ENCODE measurements around the gene PGF.
"Not testable (repeated sequence)": the region's sequence is repeated elsewhere in the genome, so short reads cannot be mapped to it uniquely, and the experiment has no call there.

The PGF gene

DNA sequence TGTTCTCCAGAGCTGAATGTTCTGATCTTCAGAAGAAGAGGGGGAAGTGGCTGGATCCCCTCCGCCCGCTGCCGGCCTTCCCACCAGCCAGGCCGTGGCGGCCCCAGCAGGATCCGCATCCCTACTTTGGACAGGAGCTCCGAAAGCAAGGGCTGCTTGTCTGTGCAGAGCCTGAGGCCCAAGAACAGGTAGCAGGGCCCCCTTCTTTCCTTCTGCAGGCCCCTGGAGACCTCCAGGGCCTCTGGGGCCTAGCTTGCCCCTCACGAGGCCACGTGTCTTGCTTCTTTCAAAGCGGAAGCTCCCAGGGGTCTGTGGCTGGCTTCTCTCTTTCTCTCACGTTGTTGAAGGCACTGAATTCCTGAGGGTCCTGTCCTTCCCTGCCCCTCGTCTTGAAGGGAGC, 13.2 kb downstream of the PGF start:
- DNase-seq (ENCODE audit: low read depth): no peak

DNA sequence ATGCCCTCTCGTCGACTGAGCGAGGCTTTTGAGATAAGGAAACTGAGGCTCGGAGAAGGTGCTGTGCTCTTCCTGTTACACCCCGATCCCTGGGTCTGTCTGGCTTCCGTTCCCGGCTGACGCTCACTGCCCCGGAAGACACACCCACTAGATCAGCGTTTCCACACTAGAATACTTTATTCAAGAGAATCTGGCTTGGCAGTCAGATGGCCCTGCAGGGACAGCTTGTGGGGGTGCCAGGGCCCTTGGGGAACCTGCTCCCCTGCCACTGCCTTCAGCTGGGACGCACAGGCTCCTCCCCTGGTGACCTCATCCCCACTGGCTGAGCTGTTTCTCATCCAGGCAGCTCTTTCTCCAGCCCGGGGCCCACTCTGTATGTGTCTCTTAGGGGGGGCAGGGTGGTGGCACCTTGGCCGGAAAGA, 13.7 kb downstream of the PGF start:
- peak; percentile 56 for DNase-seq (ENCODE audit: low read depth)

DNA sequence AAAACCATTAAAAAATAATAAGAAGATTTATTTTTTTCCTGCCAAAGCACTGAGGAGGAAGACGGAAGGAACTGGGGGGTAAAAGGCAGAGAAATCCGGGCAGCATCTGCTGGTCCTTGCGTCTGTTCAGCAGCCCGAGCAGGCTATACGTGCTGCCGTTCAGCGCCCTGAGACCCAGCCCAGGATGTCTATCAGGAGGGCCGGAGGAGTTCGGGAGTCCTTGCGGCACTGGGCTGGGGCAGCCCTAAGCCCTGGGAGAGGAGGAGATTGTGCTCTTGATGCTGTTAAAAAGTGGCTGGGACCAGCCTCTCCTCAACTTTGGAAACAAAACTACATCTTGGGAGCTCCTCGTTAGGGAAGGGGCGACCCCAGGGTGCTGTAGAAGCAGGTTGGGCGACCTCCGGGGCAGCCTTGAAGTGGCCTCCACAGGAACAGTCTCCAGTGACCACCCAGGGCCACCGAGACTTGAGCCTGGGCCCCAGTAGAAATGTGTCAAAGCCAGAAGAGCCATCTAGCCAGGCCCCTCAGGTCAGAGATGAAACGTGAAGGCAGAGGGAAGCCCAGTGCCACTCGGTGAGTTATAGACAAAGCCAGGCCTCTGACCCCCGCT, 14.3 kb downstream of the PGF start:
- DNase-seq (ENCODE audit: low read depth): no peak

DNA sequence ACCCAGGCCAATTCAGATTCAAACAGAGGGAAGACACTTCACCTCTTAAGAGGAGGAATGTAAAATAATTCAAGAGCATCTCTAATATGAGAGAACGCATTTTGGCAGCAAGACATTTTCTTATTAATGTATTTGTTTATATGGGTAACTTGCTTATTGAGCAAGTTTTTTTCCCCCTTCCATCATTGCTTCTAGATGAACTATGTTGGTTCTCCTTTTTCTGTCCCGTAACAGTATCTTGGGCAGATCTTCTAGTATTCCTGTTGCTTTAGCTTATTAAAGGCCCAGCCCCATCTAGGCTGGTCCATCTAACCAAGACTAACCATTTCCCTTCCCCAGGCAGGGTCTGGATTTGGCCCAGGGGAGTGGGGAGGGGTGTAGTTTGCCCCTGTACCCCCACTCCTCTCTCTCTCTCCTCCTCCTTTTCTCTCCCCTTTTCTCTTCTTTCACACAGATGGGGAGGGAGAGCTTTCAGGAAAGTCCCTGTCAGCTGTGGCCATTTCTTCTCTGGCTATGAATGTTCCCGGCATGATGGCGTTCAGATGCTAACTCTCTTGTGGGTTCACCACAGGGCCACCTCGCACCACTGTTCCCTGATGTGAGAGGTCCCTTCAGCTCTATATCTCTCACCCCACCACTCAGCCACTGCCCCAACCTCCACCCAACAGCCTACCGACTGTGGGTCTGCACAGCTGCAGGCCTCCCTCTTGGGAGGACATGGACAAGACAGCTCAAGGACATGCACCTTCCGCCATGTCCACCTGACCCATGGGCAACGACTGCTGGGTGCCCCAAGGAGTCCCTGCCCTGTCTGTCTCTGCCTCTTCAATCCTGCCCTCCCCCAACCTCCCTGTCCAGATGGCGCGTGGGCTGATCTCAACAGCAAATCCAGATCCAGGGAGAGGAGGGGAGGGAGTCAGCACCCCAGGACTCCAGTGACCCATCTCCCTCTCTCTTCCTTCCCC, 16.6 kb downstream of the PGF start:
- DNase-seq (ENCODE audit: low read depth): no peak

DNA sequence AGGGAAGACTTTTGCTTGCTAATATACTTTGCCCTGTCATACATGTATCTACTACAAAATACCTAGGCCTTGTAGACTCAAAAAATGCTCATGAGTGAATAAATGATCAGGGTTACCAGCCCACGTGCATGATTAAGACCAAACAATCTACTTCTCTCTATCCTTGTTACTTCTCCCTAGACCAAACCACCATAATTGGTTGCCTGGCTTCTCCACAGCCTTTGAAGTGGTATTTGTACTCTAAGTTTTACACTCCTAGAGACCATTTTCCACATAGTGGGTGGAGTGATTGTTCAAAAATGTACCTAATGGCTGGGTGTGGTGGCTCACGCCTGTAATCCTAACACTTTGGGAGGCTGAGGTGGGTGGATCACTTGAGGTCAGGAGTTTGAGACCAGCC, 18.2 kb downstream of the PGF start:
- no peak for DNase-seq (ENCODE audit: low read depth)

DNA sequence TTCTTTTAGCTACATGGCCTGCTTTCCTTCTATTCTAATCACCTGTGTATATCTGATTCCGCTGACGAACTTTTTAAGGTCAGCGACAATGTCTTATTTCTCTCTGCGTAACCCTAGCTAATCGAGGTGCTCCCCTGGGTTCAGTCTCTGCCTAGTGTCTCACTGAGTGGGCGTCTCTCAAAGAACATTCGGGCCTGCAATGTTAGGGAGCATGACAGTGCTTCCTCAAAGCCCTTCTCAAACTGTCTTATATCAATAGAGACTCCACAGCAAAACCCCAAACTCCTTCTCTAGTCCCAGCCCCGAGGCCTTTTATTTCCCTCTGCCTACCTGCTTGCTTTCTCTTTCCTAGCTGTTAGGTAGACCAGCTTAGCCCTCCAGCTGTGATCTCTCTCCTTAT, 18.7 kb downstream of the PGF start:
- no peak for DNase-seq (ENCODE audit: low read depth)

DNA sequence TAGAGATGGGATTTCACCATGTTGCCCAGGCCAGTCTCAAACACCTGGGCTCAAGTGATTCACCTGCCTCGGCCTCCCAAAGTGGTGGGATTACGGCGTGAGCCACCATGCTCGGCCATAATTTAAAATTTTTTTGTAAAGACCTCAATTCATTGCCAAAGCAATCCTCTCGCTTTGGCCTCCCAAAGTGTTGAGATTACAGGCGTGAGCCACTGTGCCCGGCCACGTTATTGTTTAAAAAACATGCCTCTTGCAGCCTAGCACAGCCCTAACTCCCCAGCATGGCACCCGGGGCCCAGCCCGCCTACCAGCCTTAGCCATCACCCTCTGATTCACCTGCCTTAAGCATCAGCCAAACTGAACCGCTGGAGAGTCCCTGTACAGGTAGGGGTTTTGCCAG, 19.2 kb downstream of the PGF start:
- DNase-seq (ENCODE audit: low read depth): no peak

DNA sequence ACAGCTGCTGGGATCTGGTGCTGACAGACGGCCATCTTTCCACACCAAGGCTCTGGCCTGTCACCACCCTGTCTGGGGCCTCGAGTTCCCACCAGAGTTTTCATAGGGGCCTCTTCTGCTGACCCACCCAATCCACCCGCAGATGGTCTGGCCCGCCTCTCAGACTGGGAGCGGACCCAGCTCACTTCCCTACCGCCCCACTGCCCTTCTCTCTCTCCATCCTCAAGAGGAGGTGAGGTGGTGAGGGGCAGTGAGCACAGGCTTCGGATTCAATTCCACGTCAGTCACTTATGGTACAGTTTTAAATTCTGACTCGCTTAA, 20.1 kb downstream of the PGF start:
- no peak for DNase-seq (ENCODE audit: low read depth)

DNA sequence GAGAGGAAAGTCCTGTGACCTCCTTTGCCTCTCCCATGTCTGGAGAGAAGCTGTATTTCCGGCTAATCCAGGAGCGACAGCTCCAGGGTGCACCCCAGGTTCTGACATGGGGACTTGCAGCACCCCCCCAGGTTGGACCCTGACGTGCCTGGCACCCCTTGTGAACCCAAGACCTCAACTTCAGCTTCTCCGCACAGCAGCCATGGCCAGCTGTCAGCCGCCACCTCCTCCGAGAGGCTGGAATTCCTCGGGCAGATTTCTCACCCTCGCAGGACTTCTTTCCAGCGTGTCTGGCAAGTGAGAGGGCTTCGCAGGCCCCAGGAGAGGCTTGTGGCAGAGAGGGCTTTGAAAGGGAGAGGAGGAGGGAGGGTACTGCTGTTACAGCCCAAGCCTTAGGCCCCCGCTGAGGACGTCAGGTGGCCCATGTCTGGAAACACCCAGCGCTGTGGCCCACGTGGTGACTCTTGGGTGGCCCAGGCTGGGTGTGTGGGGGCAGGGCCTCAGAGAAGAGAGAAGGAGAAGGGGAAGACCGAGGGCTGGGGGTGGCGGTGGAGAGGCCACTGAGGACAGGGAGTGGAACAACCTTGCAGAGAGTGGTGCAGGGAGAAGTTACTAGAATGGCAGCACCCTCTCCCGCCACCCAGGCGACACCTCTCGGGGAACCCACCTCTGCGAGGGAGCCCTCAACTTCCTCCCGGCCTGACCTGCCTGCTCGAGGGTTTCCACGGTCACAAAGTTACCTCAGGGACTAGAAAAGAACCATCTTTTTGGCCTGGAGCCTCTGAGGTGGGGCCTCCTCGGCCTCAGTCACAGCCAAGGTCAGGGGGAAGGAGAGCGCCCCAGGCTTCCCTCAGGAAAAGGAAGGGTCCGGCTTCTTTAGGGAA, 20.7 kb downstream of the PGF start:
- no peak for DNase-seq (ENCODE audit: low read depth)

DNA sequence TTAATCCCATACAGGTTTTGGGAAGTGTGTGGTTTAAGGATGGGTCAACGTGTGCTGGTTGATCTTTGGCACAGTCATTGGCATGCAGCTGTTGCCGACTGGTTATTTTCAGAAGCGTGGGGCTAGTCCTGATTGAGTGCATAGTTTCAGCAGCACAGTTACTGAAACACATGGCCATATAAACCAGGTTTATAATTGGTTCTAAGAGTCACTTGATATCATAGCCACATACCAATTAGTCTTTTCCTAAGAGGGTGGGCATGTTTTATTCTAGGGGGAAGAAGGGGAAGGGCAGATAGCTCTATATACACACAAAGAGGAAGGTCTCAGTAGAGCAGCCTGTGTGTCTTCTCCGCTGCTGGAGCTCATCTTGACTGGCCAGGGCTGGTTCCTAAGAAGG, 21.4 kb downstream of the PGF start:
- DNase-seq (ENCODE audit: low read depth): no peak

DNA sequence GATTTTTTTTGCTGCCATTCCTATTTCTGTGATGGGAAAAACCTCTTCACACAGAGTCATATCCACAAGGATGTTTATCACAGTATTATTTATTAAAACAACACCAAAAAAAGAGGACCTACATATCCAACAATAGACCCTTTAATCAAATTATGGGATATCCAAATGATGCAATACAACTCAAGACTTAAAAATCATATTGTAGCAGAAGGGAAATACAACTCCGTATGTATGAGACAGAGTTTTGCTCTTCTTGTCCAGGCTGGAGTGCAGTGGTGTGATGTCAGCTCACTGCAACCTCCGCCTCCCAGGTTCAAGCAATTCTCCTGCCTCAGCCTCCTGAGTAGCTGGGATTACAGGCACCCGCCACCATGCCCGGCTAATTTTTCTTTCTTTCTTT, 22.5 kb downstream of the PGF start:
- DNase-seq (ENCODE audit: low read depth): not testable (repeated sequence)

DNA sequence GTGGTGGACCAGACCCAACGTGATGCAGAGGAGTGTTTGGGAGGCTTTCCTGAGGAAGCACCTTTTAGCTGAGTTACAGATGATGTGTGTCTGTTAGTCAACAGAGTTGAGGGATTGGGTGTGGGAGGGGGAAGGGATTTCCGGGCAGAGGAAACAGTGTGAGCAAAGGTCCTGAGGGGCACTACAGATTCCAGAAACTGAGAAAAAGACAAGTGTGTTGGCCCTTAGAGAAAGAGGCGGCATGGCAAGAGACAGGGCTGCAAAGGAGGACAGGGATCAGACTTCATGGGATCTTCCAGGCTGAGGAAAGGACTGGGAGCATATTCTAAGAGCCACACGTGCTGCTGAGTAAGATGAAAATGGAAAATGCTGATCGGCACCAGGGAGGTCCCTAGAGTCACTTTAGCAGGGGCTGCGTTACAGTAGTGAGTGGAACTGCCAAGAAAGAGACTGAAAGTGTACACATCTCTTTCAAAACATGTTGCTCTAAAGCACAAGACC, 22.9 kb downstream of the PGF start:
- no peak for DNase-seq (ENCODE audit: low read depth)

DNA sequence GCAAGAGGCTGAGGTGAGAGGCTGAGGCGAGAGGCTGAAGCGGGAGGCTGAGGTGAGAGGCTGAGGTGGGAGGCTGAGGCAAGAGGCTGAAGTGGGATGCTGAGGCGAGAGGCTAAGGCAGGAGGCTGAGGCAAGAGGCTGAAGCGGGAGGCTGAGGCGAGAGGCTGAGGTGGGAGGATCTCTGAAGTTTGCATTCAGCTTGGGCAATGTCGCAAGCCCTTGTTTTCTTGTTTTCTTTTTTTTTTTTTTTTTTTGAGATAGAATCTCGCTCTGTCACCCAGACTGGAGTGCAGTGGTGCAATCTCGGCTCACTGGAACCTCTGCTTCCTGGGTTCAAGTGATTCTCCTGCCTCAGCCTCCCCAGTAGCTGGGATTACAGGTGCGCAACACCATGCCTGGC, 23.7 kb downstream of the PGF start:
- DNase-seq (ENCODE audit: low read depth): not testable (repeated sequence)

DNA sequence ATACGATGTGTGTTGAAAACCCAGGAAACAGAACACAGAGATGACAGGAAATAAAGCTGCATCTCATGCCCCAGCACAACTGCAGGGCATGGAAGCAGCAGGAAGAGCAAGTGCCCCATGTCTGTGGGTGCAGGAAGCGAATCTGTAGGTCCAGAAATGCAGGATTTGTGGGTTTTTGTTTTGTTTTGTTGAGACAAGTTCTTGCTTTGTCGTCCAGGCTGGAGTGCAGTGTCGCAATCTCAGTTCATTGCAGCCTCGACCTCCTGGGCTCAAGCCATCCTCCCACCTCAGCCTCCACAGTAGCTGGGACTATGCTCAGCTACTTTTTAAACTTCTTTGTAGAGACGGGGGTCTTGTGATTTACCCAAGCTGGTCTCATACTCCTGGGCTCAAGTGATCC, 26.2 kb downstream of the PGF start:
- no peak for DNase-seq (ENCODE audit: low read depth)

DNA sequence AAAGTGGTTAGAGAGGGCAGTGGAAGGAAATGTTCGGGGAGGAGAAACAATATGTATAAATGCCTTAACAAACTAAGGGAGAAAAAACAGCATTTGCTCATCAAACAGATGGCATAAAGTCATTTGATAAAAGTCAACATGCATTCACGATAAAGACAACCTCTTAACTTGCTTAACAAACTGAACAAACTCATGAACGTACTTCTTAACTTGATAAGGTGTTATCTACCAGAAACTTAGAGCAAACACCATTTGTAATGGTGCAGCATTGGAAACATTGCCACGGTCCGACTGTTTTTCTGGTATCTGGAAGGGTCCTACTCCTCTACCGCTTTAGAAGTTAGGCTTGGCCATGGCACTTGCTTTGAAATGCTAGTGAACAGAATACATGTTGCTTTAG, 28.2 kb downstream of the PGF start:
- no peak for DNase-seq (ENCODE audit: low read depth)

DNA sequence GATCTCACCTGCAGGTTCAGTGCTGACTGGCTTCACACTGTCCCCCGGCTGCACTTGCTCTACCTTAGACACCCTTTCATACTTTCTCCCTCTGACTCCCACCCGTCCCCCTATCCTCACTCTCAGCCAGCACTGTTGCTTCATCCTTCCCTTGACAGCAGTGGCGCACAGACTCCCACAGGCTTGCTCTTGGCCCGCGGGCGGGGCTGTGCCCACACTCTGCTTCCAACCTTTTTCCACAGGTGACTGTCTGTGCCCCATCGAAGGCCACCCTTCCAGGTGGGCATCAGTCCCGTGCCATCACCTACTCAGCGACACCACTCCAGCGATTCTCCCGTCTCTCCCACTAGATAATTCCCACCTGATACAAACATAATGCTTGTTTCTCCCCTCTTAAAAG, 31.3 kb downstream of the PGF start:
- no peak for DNase-seq (ENCODE audit: low read depth)

DNA sequence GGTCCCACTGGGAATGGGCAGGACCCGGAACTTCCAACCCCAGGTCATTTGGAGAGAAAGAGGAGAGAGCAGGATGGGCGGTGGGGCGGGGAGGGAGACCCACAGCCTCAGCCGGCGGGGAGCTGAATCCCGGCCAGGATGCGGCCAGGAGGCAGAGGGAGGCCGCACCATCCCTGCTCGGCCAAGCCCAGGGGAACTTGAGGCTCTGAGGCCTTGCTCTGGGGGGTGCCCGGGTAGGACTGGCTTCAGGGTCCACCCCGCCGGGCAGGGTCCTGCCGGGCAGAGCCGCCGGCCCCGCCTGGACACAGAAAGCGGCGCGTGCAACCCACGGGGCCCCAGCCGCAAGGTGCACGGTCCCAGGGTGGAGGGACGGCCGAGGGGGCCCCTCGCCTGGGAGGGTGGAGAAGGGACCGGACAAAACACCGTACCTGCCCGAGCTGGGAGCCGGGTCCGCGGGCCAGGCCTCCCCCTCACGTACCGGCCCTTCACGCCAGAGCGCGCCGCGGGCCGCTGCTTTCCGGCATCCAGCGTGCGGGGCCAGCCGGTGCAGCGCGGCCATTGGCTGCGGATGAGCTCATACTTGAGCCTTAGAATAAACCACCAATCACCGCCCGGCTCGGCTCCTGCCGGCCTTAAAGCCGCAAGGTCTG, 32.5 kb downstream of the PGF start, which contains the start of gene RPS6KL1:
TSS of gene RPS6KL1 (minus strand) at position 509 of the 650 bp plus-strand sequence. CDS start 1,719 bp downstream, outside the sequence.
- peak; percentile 48 for DNase-seq (ENCODE audit: low read depth)

DNA sequence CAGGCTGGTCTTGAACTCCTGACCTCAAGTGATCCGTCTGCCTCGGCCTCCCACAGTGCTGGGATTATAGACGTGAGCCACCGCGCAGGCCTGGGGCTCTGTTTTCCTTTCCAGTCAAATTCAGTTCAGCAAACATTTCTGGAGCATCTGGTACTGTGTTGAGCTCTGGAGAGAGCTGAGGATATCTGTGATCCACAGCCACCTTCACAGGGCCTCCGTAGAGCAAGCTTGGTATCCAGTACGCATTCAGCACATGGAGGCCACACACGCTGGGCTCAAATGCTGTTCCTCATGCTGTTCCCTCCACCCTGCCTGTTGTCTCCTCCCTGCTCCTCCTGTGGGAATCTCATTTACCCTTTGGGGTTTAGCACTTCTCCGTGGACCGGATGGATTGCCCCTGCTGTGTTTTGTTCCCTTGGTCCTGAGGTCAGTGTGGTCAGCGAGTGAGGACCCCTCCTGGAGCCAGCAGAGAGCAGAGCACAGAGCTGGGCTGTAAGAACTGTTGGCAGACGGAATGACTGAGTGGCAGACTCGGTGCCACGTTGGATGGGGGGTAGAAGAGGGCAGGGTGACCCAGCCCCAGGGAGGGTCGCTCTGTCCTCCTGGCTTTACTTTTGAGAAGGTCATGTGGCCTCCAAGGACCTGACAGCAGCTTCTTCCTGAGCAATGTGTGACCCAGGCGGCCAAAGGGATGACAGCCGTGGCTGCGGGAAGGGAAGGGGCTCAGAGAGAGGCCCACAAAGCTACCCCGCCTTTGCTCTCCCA, 33.2 kb downstream of the PGF start:
- DNase-seq (ENCODE audit: low read depth): no peak

DNA sequence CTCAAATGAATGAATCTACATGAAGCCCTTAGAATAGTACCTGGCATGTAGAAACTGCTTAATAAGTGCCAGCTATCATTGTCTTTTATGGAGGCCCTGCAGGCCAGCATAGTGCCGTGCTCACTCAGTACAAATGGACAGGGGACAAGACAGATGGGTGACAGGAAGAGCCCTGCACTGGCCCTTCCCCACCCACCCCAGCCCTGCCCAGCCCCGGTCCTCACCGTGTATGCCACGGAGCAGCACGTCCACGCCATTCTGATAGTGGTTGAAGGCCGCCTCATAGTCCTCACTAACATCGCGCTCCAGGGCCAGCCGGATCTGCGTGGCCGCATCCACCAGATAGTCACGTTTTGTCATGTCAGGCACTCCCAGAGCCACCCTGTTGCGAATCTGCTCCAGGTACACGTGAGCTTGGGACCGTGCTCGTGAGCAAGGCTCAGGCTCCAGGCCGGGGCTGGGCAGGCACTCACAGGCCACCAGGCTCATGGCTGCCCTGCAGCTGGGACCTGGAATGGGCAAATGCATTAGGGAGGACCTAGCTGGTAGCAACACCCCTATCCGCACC, 34.3 kb downstream of the PGF start:
- no peak for DNase-seq (ENCODE audit: low read depth)

DNA sequence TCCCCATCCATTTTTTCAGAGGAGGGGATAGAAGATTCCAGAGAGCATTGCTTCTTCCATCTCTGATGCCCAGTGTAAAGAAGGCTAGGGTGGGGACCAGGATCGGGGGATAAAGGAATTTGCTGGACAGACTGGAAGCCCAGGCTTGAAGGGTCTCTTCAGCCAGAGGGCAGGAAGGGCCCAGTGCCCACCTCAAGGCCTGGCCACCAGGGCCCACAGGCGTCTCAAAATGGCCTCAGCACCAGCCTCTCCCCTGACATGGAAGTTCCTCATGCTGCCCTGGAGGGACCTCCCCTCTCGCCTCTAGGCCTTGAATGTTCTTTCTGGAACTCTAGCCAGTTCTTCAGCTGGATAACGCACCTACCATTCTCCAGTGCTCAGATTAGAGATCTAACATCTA, 35.1 kb downstream of the PGF start:
- no peak for DNase-seq (ENCODE audit: low read depth)
